Breast epithelium (tissue), 4 donors: Measurements from ENCODE around the gene CALHM6. TPM values are rescaled to one million over a fixed set of nuclear protein-coding genes. Genes with fewer than 3 reads are reported as not detected.
A peak's percentile ranks its signal among the peaks of the same experiment; 100 is the strongest.

Source experiments
- DNase-seq, 2 donors: peaks; one replicate each; pipeline ENCODE4 v3.0.0-alpha.2; 2019; ENCODE audit warnings: low spot score in 2 of 2
- H3K27ac ChIP-seq, 2 donors: fragments of 200-600 bp; sonication (generic) in 1 of 2; one replicate each; pipeline ENCODE4 v1.5.1; 2016 to 2019; ENCODE audit warnings: mild to moderate bottlenecking in 1 of 2
- H3K27me3 ChIP-seq, 2 donors: fragments of 200-600 bp; sonication (generic) in 1 of 2; one replicate each; pipeline versions ENCODE4 v1.5.1 to v1.6.0; 2017 to 2019; ENCODE audit warnings: control low read depth in 1 of 2, mild to moderate bottlenecking in 1 of 2
- H3K36me3 ChIP-seq: fragments of 200-600 bp; one replicate; pipeline ENCODE4 v1.5.1; 2019
- H3K4me1 ChIP-seq, 2 donors: fragments of 200-600 bp; sonication (generic); one replicate each; pipeline ENCODE4 v1.5.1; 2016 to 2019; ENCODE audit warnings: control low read depth in 1 of 2
- H3K4me3 ChIP-seq, 3 donors: fragments of 200-600 bp; sonication (generic); 1 replicate in 2 of 3; 2 replicates in 1 of 3; pipeline ENCODE4 v1.5.1; 2016 to 2019; ENCODE audit warnings: mild to moderate bottlenecking in 3 of 3, moderate library complexity in 2 of 3
- H3K9me3 ChIP-seq, 2 donors: fragments of 200-600 bp; sonication (generic) in 1 of 2; one replicate each; pipeline ENCODE4 v1.5.1; 2016 to 2019; ENCODE audit warnings: control low read depth in 1 of 2
- CTCF ChIP-seq, 3 donors: fragments of 450-650 bp; IDR thresholded peaks; one replicate each; pipeline ENCODE4 v1.5.1; 2016 to 2017; ENCODE audit warnings: antibody characterized with exemption in 3 of 3, mild to moderate bottlenecking in 3 of 3, moderate library complexity in 3 of 3
- POLR2A ChIP-seq: fragments of 450-650 bp; IDR thresholded peaks from one replicate; pipeline ENCODE4 v1.6.1; 2016; ENCODE audit warnings: antibody characterized with exemption, mild to moderate bottlenecking, moderate library complexity
- POLR2AphosphoS5 ChIP-seq, 3 donors: sonication (generic); formaldehyde crosslinking; IDR thresholded peaks; one replicate each; pipeline ENCODE4 v1.6.1; 2017; ENCODE audit warnings: antibody characterized with exemption in 3 of 3
- intact Hi-C: fragments of 100-400 bp; cut with DNase I; formaldehyde crosslinking; loops from one replicate; pipeline ENCODE4 v1.15.1; 2023; ENCODE audit warnings: low total_unique reads
- total RNA-seq, 3 donors: library from RNA; depleted of rRNA; stranded (reverse); fragments of >200 nt; gene quantifications; one replicate each; pipeline ENCODE4 v1.1.0, GENCODE V29; 2016

The CALHM6 gene
- total RNA-seq, 3 donors from 2014 or later: 2.3 to 9.1 (median 8.3) TPM

- no peaks in the 10 kb centered on the region for H3K27me3 ChIP-seq
- intact Hi-C loops: no loop called here
- no peak overlapping the region for H3K4me3 ChIP-seq
- TF ChIP-seq POLR2AphosphoS5 (IDR thresholded peaks at IDR 0.05) (no peak), POLR2A (no peak), CTCF (IDR thresholded peaks at IDR 0.05) (no peak)
- no peak for DNase-seq
- no peaks in the 10 kb centered on the region for H3K36me3 ChIP-seq
- no peaks in the 10 kb centered on the region for H3K4me1 ChIP-seq
- H3K9me3 ChIP-seq: no peaks in the 10 kb centered on the region
- H3K27ac ChIP-seq: no peak overlapping the region
These were observed 47.4 kb downstream of the CALHM6 start for GRCh38 chr6:116508527-116508926.

GRCh38 chr6:116511424-116512110 is 50.4 kb downstream of the CALHM6 start, which contains the start of gene CALHM5:
CALHM5 (plus strand) TSS chr6:116511639; CDS start chr6:116511697, 58 bp downstream.
- no peaks in the 10 kb centered on the region for H3K4me1 ChIP-seq
- H3K4me3 ChIP-seq: peak within 1 kb of the TSS; percentile 30 to 55 (median 33)
- DNase-seq: no peak
- no peaks in the 10 kb centered on the region for H3K9me3 ChIP-seq
- no peaks in the 10 kb centered on the region for H3K27me3 ChIP-seq
- intact Hi-C loops: no loop called here
- H3K36me3 ChIP-seq: no peaks in the 10 kb centered on the region
- TF ChIP-seq POLR2AphosphoS5 (IDR thresholded peaks at IDR 0.05) (peak in 1 of 3 donors; percentile 20), POLR2A (no peak), CTCF (IDR thresholded peaks at IDR 0.05) (peak; percentile 29 to 53 (median 43))
- H3K27ac ChIP-seq: peak within 1 kb of the TSS; percentile 65 to 66

GRCh38 chr6:116512111-116512559 is 51.0 kb downstream of the CALHM6 start:
- Histone ChIP-seq H3K4me3 (peak overlapping the region; percentile 30 to 55 (median 33)), H3K36me3 (no peaks in the 10 kb centered on the region), H3K4me1 (no peaks in the 10 kb centered on the region), H3K27ac (peak overlapping the region; percentile 65 to 66), H3K9me3 (no peaks in the 10 kb centered on the region), H3K27me3 (no peaks in the 10 kb centered on the region)
- intact Hi-C loops: no loop called here
- TF ChIP-seq POLR2A: no peak
- no peak for TF ChIP-seq POLR2AphosphoS5 (IDR thresholded peaks at IDR 0.05)
- no peak for TF ChIP-seq CTCF (IDR thresholded peaks at IDR 0.05)
- DNase-seq: no peak

GRCh38 chr6:116512734-116513133 is 51.6 kb downstream of the CALHM6 start:
- no peak for TF ChIP-seq CTCF (IDR thresholded peaks at IDR 0.05)
- no peak for TF ChIP-seq POLR2A
- no peak for TF ChIP-seq POLR2AphosphoS5 (IDR thresholded peaks at IDR 0.05)
- intact Hi-C loops: no loop called here

More at GRCh38 chr6:116512734-116513133, 51.6 kb downstream of the CALHM6 start:
- Histone ChIP-seq H3K4me3 (peak overlapping the region; percentile 30 to 55 (median 33)), H3K27ac (peak overlapping the region in 1 of 2 donors; percentile 65), H3K4me1 (no peaks in the 10 kb centered on the region), H3K27me3 (no peaks in the 10 kb centered on the region), H3K9me3 (no peaks in the 10 kb centered on the region), H3K36me3 (no peaks in the 10 kb centered on the region)
- DNase-seq: no peak

Other genes with a start within 250 kb of the CALHM6 start
- 10 to 100 TPM; 15.2 to 22.2 (median 19.0) TPM for gene TSPYL4, start 207.3 kb upstream of the CALHM6 start, total RNA-seq
- gene TSPYL1, start 181.4 kb upstream of the CALHM6 start, total RNA-seq: 10 to 100 TPM; 55.4 to 81.8 (median 63.8) TPM
- 100 to 1,000 TPM in 1 of 3 donors, 10 to 100 TPM in 2; 40.6 to 133 (median 50.9) TPM for gene DSE, start 90.4 kb upstream of the CALHM6 start, total RNA-seq
- 1 to 10 TPM in 2 of 3 donors, under 1 TPM in 1; 0.73 to 2.4 (median 1.6) TPM for gene CALHM5, start 50.3 kb downstream of the CALHM6 start, total RNA-seq
- under 1 TPM in 1 of 3 donors, not detected in 2; 0.80 TPM for gene TRAPPC3L, start 84.3 kb downstream of the CALHM6 start, total RNA-seq
- not detected for gene CALHM4, start 92.4 kb downstream of the CALHM6 start, total RNA-seq
- gene RWDD1, start 110.1 kb downstream of the CALHM6 start, total RNA-seq: 10 to 100 TPM; 28.0 to 48.2 (median 39.0) TPM
- 1 to 10 TPM in 2 of 3 donors, under 1 TPM in 1; 0.80 to 1.5 (median 1.3) TPM for gene RSPH4A, start 155.1 kb downstream of the CALHM6 start, total RNA-seq
- 10 to 100 TPM in 1 of 3 donors, 1 to 10 TPM in 2; 6.6 to 10.4 (median 9.5) TPM for gene ZUP1, start 207.4 kb downstream of the CALHM6 start, total RNA-seq
- 10 to 100 TPM; 10.8 to 14.3 (median 11.2) TPM for gene KPNA5, start 219.8 kb downstream of the CALHM6 start, total RNA-seq